Muscle layer of duodenum (tissue), 2 donors: ENCODE results near the gene GPN1.

ENCODE experiments used
- H3K27ac ChIP-seq: one replicate; pipeline ENCODE4 v1.7.0; 2013; ENCODE audit warnings: mild to moderate bottlenecking, low read length
- H3K27me3 ChIP-seq: one replicate; pipeline ENCODE4 v1.7.0; 2013; ENCODE audit warnings: low read depth, mild to moderate bottlenecking, control low read depth, low read length
- H3K36me3 ChIP-seq, 2 donors: one replicate each; pipeline ENCODE4 v1.7.0; 2013; ENCODE audit warnings: low read length in 2 of 2, control low read depth in 1 of 2, mild to moderate bottlenecking in 1 of 2; ENCODE audit not compliant: insufficient read depth in 2 of 2, control insufficient read depth in 1 of 2
- H3K4me1 ChIP-seq, 2 donors: one replicate each; pipeline ENCODE4 v1.7.0; 2013; ENCODE audit warnings: low read length in 2 of 2, mild to moderate bottlenecking in 2 of 2, control low read depth in 1 of 2, moderate library complexity in 1 of 2; ENCODE audit not compliant: insufficient read depth in 2 of 2, control insufficient read depth in 1 of 2
- H3K4me3 ChIP-seq, 2 donors: one replicate each; pipeline ENCODE4 v1.7.0; 2013; ENCODE audit warnings: low read length in 2 of 2, low read depth in 1 of 2, mild to moderate bottlenecking in 1 of 2
- H3K9me3 ChIP-seq, 2 donors: one replicate each; pipeline ENCODE4 v1.7.0; 2013; ENCODE audit warnings: low read length in 2 of 2, control low read depth in 1 of 2, mild to moderate bottlenecking in 1 of 2; ENCODE audit not compliant: control insufficient read depth in 1 of 2
- donor health status: healthy.

Gene GPN1

GRCh38 chr2:27628767-27629709, at the start of gene GPN1, which contains the start of gene CCDC121:
Gene GPN1 (plus strand): TSS chr2:27629050. CDS start chr2:27629059, 9 bp downstream.
Gene CCDC121 (minus strand): TSS chr2:27629012. CDS start chr2:27627799, 1,213 bp downstream.
- H3K4me3 ChIP-seq = peak within 1 kb of the TSS; percentile 91 to 97
- H3K9me3 ChIP-seq = no peaks in the 10 kb centered on the region
- H3K27me3 ChIP-seq = no peaks in the 10 kb centered on the region
- peaks cover 15 to 29% of the 10 kb centered on the region in 2 donors for H3K36me3 ChIP-seq
- peak within 1 kb of the TSS; percentile 88 for H3K27ac ChIP-seq
- H3K4me1 ChIP-seq = peaks cover 11 to 23% of the 10 kb centered on the region in 2 donors

- Histone ChIP-seq H3K27ac (no peak overlapping the region), H3K9me3 (peaks cover 6 to 36% of the 10 kb centered on the region in 2 donors), H3K4me3 (no peak overlapping the region), H3K36me3 (peaks cover 0 to 3% of the 10 kb centered on the region in 2 donors), H3K27me3 (no peaks in the 10 kb centered on the region), H3K4me1 (peaks cover 6 to 14% of the 10 kb centered on the region in 2 donors)
These were observed 47.3 kb upstream of the GPN1 start for GRCh38 chr2:27581417-27582128.

GRCh38 chr2:27582129-27582694, 46.6 kb upstream of the GPN1 start:
- Histone ChIP-seq H3K4me3 (peak overlapping the region; percentile 95 to 99), H3K4me1 (peaks cover 6 to 14% of the 10 kb centered on the region in 2 donors), H3K27ac (peak overlapping the region; percentile 33)

GRCh38 chr2:27582695-27583389, 46.0 kb upstream of the GPN1 start, which contains the start of gene ZNF512:
Gene ZNF512 (plus strand): TSS chr2:27583042. CDS start chr2:27583113, 71 bp downstream.
- Histone ChIP-seq H3K9me3 (peaks cover 6 to 23% of the 10 kb centered on the region in 2 donors), H3K4me3 (peak within 1 kb of the TSS; percentile 95 to 99), H3K36me3 (no peaks in the 10 kb centered on the region), H3K27ac (peak within 1 kb of the TSS; percentile 78), H3K4me1 (peaks cover 6 to 14% of the 10 kb centered on the region in 2 donors), H3K27me3 (no peaks in the 10 kb centered on the region)

More at GRCh38 chr2:27582129-27582694, 46.6 kb upstream of the GPN1 start:
- peaks cover 6 to 30% of the 10 kb centered on the region in 2 donors for H3K9me3 ChIP-seq
- peaks cover 0 to under 1% of the 10 kb centered on the region in 2 donors for H3K36me3 ChIP-seq
- no peaks in the 10 kb centered on the region for H3K27me3 ChIP-seq

GRCh38 chr2:27583390-27583915, 45.4 kb upstream of the GPN1 start:
- peaks cover 6 to 14% of the 10 kb centered on the region in 2 donors for H3K4me1 ChIP-seq

GRCh38 chr2:27584597-27584996, 44.3 kb upstream of the GPN1 start:
- Histone ChIP-seq H3K4me3 (peak overlapping the region in 1 of 2 donors; percentile 99), H3K27me3 (no peaks in the 10 kb centered on the region), H3K4me1 (peaks cover 6 to 14% of the 10 kb centered on the region in 2 donors), H3K9me3 (peaks cover 0 to 6% of the 10 kb centered on the region in 2 donors), H3K36me3 (no peaks in the 10 kb centered on the region), H3K27ac (no peak overlapping the region)

More at GRCh38 chr2:27583390-27583915, 45.4 kb upstream of the GPN1 start:
- Histone ChIP-seq H3K36me3 (no peaks in the 10 kb centered on the region), H3K27me3 (no peaks in the 10 kb centered on the region), H3K27ac (peak overlapping the region; percentile 78), H3K9me3 (peaks cover 4 to 17% of the 10 kb centered on the region in 2 donors), H3K4me3 (peak overlapping the region; percentile 95 to 99)

- Histone ChIP-seq H3K4me3 (no peak overlapping the region), H3K27ac (no peak overlapping the region), H3K4me1 (peaks cover 6 to 14% of the 10 kb centered on the region in 2 donors), H3K27me3 (no peaks in the 10 kb centered on the region), H3K36me3 (no peaks in the 10 kb centered on the region), H3K9me3 (peaks cover 3 to 8% of the 10 kb centered on the region in 2 donors)
These were observed 41.8 kb upstream of the GPN1 start for GRCh38 chr2:27587025-27587424.

- Histone ChIP-seq H3K27ac (no peak overlapping the region), H3K4me1 (peaks cover 6 to 14% of the 10 kb centered on the region in 2 donors), H3K27me3 (no peaks in the 10 kb centered on the region), H3K36me3 (no peaks in the 10 kb centered on the region), H3K9me3 (peaks cover 3 to 8% of the 10 kb centered on the region in 2 donors), H3K4me3 (no peak overlapping the region)
These were observed 40.5 kb upstream of the GPN1 start for GRCh38 chr2:27588308-27588707.

GRCh38 chr2:27591745-27592144, 37.1 kb upstream of the GPN1 start:
- H3K27ac ChIP-seq = no peak overlapping the region
- H3K4me3 ChIP-seq = no peak overlapping the region
- peaks cover 7 to 8% of the 10 kb centered on the region in 2 donors for H3K9me3 ChIP-seq

GRCh38 chr2:27593240-27593639, 35.6 kb upstream of the GPN1 start:
- Histone ChIP-seq H3K27ac (no peak overlapping the region), H3K9me3 (peaks cover 7 to 8% of the 10 kb centered on the region in 2 donors), H3K4me1 (no peaks in the 10 kb centered on the region), H3K4me3 (no peak overlapping the region), H3K36me3 (peaks cover 0 to 4% of the 10 kb centered on the region in 2 donors), H3K27me3 (no peaks in the 10 kb centered on the region)

More at GRCh38 chr2:27591745-27592144, 37.1 kb upstream of the GPN1 start:
- Histone ChIP-seq H3K4me1 (no peaks in the 10 kb centered on the region), H3K36me3 (peaks cover 0 to 4% of the 10 kb centered on the region in 2 donors), H3K27me3 (no peaks in the 10 kb centered on the region)
